Mesodermal cell (in vitro differentiated cells): ENCODE results near the gene FANCE.

ENCODE experiments used
- H3K27ac ChIP-seq: 2 replicates; pipeline ENCODE4 v1.7.0; 2013; ENCODE audit warnings: mild to moderate bottlenecking, low read depth, low read length, moderate library complexity; ENCODE audit not compliant: severe bottlenecking
- H3K36me3 ChIP-seq: 2 replicates; pipeline ENCODE4 v1.7.1; 2013; ENCODE audit warnings: mild to moderate bottlenecking, low read length, moderate library complexity; ENCODE audit not compliant: control insufficient read depth, insufficient read depth
- H3K4me1 ChIP-seq: one replicate; pipeline ENCODE4 v1.7.1; 2013; ENCODE audit warnings: mild to moderate bottlenecking, low read length; ENCODE audit not compliant: insufficient read depth, control insufficient read depth, poor library complexity, severe bottlenecking
- H3K4me3 ChIP-seq: 2 replicates; pipeline ENCODE4 v1.7.0; 2013; ENCODE audit warnings: low read length, control low read depth, mild to moderate bottlenecking; ENCODE audit not compliant: insufficient read depth, poor library complexity, severe bottlenecking; ENCODE audit errors: extremely low read depth
- H3K9me3 ChIP-seq: 2 replicates; pipeline ENCODE4 v1.7.1; 2013; ENCODE audit warnings: mild to moderate bottlenecking, low read length, moderate library complexity; ENCODE audit not compliant: control insufficient read depth
- WGBS, 2 experiments: methylation state at CpG; one replicate each; pipeline ENCODE4 v1.1.5; 2013; ENCODE audit warnings: missing lambda C conversion rate in 2 of 2; ENCODE audit not compliant: insufficient coverage in 2 of 2; 5-methylcytosine and 5-hydroxymethylcytosine counted together

FANCE gene

DNA sequence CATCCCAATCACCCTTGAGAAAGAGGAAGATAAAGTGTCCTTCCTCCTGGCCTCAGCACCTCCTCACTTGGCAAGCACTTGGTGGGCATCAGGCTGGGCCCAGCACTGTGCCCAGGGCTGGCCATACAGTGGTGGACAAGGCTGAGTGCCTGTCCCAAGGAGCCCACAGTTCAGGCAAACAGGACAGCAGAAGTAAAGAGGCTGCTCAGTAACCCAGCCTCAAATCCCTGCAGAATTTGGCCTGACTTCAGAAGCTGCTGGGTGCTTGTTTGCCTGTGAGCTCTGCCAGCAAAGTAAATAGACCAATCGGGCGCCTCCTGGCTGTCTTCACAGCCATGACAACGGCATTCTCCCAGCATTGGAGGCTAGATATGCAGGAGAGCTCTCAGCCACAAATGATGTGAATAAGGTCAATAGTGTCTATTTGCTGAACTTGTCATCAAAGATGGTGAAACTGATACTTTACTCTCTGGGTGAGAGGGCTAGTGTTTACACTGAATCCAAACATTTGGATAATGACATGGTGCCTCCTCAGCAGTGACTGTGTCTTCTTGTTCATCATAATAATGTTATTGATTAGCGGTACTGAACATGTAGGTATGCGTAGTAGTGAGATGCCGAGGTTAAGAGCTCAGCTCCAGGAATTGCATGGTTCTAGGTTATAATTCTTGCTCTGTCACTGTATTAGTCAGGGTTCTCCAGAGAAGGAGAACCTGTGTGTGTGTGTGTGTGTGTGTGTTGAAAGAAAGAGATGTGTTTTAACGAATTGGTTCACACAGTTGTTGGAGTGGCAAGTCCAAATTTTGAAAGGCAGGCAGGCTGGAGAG, 36.9 kb upstream of the FANCE start:
- Histone ChIP-seq H3K4me3 (no peak overlapping the region), H3K36me3 (peaks cover 37% of the 10 kb centered on the region), H3K27ac (no peak overlapping the region), H3K9me3 (no peaks in the 10 kb centered on the region), H3K4me1 (peaks cover 8% of the 10 kb centered on the region)
- 48 to 71% methylated on average over 4 to 5 of the region's 7 CpGs for WGBS, 2 experiments

DNA sequence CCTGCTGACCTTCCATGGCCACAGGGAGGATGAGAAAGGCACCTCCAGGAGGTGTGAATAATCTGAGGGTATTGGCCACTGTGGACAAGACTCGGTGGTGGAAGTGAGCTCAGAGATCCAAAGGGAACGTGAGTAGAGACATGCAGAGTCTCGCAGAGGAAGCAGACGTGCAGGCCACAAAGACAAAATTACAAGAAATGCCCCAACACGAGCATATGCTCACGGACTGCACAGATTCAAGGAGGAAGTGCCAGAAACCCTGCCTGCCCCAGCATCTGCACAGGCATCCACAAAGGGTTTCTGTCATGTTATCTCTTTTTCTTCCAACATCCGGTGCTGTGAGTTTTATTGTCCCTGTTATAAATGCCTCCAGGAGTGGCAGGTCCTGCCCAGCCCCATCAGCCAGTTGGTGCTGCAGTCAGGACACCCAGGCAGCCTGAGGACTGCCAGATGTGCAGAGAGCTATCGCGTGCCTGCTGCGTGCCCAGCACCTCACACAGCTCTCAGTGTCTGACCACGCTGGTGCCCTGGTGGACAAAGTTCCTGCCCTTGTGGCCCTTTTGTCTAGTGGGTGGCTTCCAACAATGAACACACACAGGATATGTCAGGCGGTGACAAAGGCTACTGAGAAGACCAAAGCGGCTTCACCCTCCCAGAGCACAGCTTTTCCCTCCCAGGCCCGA, 34.0 kb upstream of the FANCE start:
- Histone ChIP-seq H3K4me1 (peaks cover 8% of the 10 kb centered on the region), H3K36me3 (peaks cover 38% of the 10 kb centered on the region), H3K9me3 (no peaks in the 10 kb centered on the region), H3K4me3 (no peak overlapping the region), H3K27ac (no peak overlapping the region)
- WGBS, 2 experiments: 92 to 96% methylated on average over 11 to 13 of the region's 14 CpGs

DNA sequence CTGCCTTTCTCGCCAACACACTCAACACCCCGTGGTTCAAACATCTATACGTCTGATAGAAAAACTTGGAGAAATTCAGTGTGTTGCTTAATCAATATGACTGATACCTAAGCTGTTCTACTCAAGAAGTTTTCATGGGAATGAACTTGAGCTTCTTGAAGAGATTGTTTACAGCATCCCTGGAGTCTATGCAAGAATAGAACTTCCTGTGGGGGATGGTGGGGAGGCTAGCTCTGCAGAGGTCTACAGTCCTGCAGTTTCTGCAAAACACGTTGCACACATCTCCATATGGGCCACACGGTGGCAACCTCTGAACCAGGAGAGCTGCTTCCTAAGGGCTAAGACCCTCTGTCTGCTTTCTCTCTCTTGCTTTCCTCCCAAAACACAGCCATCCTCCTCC, 32.7 kb upstream of the FANCE start:
- peaks cover 8% of the 10 kb centered on the region for H3K4me1 ChIP-seq
- H3K4me3 ChIP-seq: no peak overlapping the region
- H3K27ac ChIP-seq: no peak overlapping the region
- H3K9me3 ChIP-seq: no peaks in the 10 kb centered on the region
- peaks cover 46% of the 10 kb centered on the region for H3K36me3 ChIP-seq
- WGBS, 2 experiments: 72 to 100% methylated on average over 1 to 5 of the region's 5 CpGs

GRCh38 chr6:35419961-35420360, 32.2 kb upstream of the FANCE start:
- H3K27ac ChIP-seq: no peak overlapping the region
- H3K4me3 ChIP-seq: no peak overlapping the region
- 93 to 95% methylated on average over 8 to 13 of the region's 14 CpGs for WGBS, 2 experiments
- H3K4me1 ChIP-seq: peaks cover 8% of the 10 kb centered on the region
- peaks cover 51% of the 10 kb centered on the region for H3K36me3 ChIP-seq
- H3K9me3 ChIP-seq: no peaks in the 10 kb centered on the region

- Histone ChIP-seq H3K9me3 (peaks cover 14% of the 10 kb centered on the region), H3K27ac (no peak overlapping the region), H3K4me1 (peaks cover 10% of the 10 kb centered on the region), H3K4me3 (no peak overlapping the region), H3K36me3 (peaks cover 40% of the 10 kb centered on the region)
- 86 to 100% methylated on average over 1 to 2 of the region's 3 CpGs for WGBS, 2 experiments
Measured at GRCh38 chr6:35425284-35425683, 26.9 kb upstream of the FANCE start.

DNA sequence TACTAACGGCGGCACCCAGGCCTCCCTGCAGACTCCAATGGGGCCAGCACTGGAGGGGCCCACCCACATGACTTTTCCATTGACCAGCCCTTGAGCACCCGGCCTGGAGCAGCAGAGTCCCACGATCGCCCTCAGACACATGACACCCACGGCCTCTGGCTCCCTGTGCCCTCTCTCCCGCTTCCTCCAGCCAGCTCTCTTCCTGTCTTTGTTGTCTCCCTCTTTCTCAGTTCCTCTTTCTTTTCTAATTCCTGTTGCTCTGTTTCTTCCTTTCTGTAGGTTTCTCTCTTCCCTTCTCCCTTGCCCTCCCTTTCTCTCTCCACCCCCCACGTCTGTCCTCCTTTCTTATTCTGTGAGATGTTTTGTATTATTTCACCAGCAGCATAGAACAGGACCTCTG, 26.1 kb upstream of the FANCE start:
- peaks cover 10% of the 10 kb centered on the region for H3K4me1 ChIP-seq
- no peak overlapping the region for H3K4me3 ChIP-seq
- peaks cover 38% of the 10 kb centered on the region for H3K36me3 ChIP-seq
- 92 to 98% methylated on average over 7 of the region's 8 CpGs for WGBS, 2 experiments
- no peak overlapping the region for H3K27ac ChIP-seq
- H3K9me3 ChIP-seq: peaks cover 14% of the 10 kb centered on the region

DNA sequence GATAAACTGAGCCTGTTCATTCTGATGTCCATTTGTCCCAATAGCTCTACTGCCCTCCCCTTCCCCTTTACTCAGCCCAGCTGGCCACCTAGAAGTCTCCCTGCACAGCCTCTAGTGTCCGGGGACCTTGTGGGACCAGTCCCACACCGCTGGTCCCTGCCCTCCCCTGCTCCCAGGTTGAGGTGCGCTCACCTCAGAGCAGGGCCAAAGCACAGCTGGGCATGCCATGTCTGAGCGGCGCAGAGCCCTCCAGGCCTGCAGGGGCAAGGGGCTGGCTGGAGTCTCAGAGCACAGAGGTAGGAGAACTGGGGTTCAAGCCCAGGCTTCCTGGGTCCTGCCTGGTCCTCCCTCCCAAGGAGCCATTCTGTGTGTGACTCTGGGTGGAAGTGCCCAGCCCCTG, 24.7 kb upstream of the FANCE start:
- Histone ChIP-seq H3K9me3 (peaks cover 14% of the 10 kb centered on the region), H3K4me1 (peaks cover 10% of the 10 kb centered on the region), H3K27ac (no peak overlapping the region), H3K4me3 (no peak overlapping the region), H3K36me3 (peaks cover 30% of the 10 kb centered on the region)
- 90 to 91% methylated on average over 5 of the region's 5 CpGs for WGBS, 2 experiments

DNA sequence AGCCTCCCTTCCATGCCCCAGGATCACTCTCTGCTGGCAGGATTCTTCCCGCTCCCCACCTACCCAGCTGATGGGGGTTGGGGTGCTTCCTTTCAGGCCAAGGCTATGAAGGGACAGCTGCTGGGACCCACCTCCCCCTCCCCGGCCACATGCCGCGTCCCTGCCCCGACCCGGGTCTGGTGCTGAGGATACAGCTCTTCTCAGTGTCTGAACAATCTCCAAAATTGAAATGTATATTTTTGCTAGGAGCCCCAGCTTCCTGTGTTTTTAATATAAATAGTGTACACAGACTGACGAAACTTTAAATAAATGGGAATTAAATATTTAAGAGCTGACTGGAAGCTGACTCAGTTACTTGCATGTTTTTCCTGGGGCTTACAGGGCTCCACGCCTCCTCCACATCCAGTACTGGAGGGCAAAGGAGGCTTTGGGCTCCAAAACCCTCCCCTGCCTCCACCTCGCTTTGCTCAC, 24.3 kb upstream of the FANCE start:
- H3K36me3 ChIP-seq: peaks cover 28% of the 10 kb centered on the region
- H3K9me3 ChIP-seq: peaks cover 14% of the 10 kb centered on the region
- H3K4me1 ChIP-seq: peaks cover 10% of the 10 kb centered on the region
- no peak overlapping the region for H3K27ac ChIP-seq
- no peak overlapping the region for H3K4me3 ChIP-seq
- WGBS, 2 experiments: 75 to 100% methylated on average over 1 to 4 of the region's 9 CpGs

- Histone ChIP-seq H3K9me3 (peaks cover 14% of the 10 kb centered on the region), H3K36me3 (peaks cover 25% of the 10 kb centered on the region), H3K27ac (no peak overlapping the region), H3K4me1 (peaks cover 10% of the 10 kb centered on the region), H3K4me3 (no peak overlapping the region)
- WGBS, 2 experiments: 91 to 96% methylated on average over 7 of the region's 10 CpGs
Measured at GRCh38 chr6:35428421-35429149, 23.6 kb upstream of the FANCE start.

GRCh38 chr6:35429463-35429862, 22.7 kb upstream of the FANCE start:
- H3K4me3 ChIP-seq: no peak overlapping the region
- peaks cover 10% of the 10 kb centered on the region for H3K4me1 ChIP-seq
- H3K36me3 ChIP-seq: peaks cover 17% of the 10 kb centered on the region
- 100% methylated on average over 2 of the region's 2 CpGs for WGBS, 2 experiments
- no peak overlapping the region for H3K27ac ChIP-seq
- peaks cover 14% of the 10 kb centered on the region for H3K9me3 ChIP-seq
